Vagina (tissue), 2 donors: ENCODE data around the gene LMAN2L. TPM values are rescaled to one million over a fixed set of nuclear protein-coding genes. Genes with fewer than 3 reads are reported as not detected.

Experiments
- DNase-seq, 2 donors: peaks; one replicate each; pipeline ENCODE4 v3.0.0-alpha.2; 2017; ENCODE audit errors: extremely low spot score in 2 of 2
- H3K27ac ChIP-seq: fragments of 200-600 bp; sonication (generic); one replicate; pipeline ENCODE4 v1.5.1; 2019
- H3K27me3 ChIP-seq: fragments of 200-600 bp; sonication (generic); one replicate; pipeline ENCODE4 v1.5.1; 2019
- H3K36me3 ChIP-seq, 2 donors: fragments of 200-600 bp; sonication (generic); one replicate each; pipeline ENCODE4 v1.5.1; 2017 to 2019
- H3K4me1 ChIP-seq: fragments of 200-600 bp; sonication (generic); one replicate; pipeline ENCODE4 v1.5.1; 2019
- H3K4me3 ChIP-seq, 2 donors: fragments of 200-600 bp; sonication (generic); 1 replicate in 1 of 2; 2 replicates in 1 of 2; pipeline ENCODE4 v1.5.1; 2016 to 2019
- H3K9me3 ChIP-seq: fragments of 200-600 bp; sonication (generic); one replicate; pipeline ENCODE4 v1.5.1; 2019
- CTCF ChIP-seq, 3 experiments: fragments of 450-650 bp in 2 of 3; fragments of 200-600 bp in 1 of 3; sonication (generic) in 1 of 3; IDR thresholded peaks; one replicate each; pipeline ENCODE4 v1.5.1; 2017 to 2019; ENCODE audit warnings: antibody characterized with exemption in 3 of 3, mild to moderate bottlenecking in 2 of 3, moderate library complexity in 2 of 3
- POLR2A ChIP-seq, 2 donors: fragments of 450-650 bp; IDR thresholded peaks; one replicate each; pipeline ENCODE4 v1.6.1; 2017; ENCODE audit warnings: antibody characterized with exemption in 2 of 2, mild to moderate bottlenecking in 2 of 2, moderate library complexity in 2 of 2
- POLR2AphosphoS5 ChIP-seq, 2 donors: sonication (generic); formaldehyde crosslinking; IDR thresholded peaks; one replicate each; pipeline ENCODE4 v1.9.0; 2017; ENCODE audit warnings: antibody characterized with exemption in 2 of 2, mild to moderate bottlenecking in 2 of 2, low read depth in 1 of 2; ENCODE audit not compliant: insufficient read depth in 1 of 2
- intact Hi-C: fragments of 100-400 bp; cut with DNase I; formaldehyde crosslinking; loops from one replicate; pipeline ENCODE4 v1.15.1; 2023
- total RNA-seq: library from RNA; depleted of rRNA; stranded (reverse); fragments of >200 nt; gene quantifications from one replicate; pipeline ENCODE4 v1.2.3, GENCODE V29; 2016

LMAN2L gene
- total RNA-seq, 1 donor from 2014 or later = 13.0 TPM

- H3K9me3 ChIP-seq = no peaks in the 10 kb centered on the region
- intact Hi-C loops = no loop called here
- H3K4me3 ChIP-seq = no peak overlapping the region
- H3K4me1 ChIP-seq = no peaks in the 10 kb centered on the region
- no peaks in the 10 kb centered on the region for H3K36me3 ChIP-seq
- H3K27me3 ChIP-seq = no peaks in the 10 kb centered on the region
- DNase-seq = no peak
- no peak overlapping the region for H3K27ac ChIP-seq
- TF ChIP-seq CTCF (IDR thresholded peaks at IDR 0.05) (no peak), POLR2AphosphoS5 (IDR thresholded peaks at IDR 0.05; ENCODE audit: insufficient read depth in 1 of 2, low read depth in 1 of 2) (no peak), POLR2A (IDR thresholded peaks at IDR 0.05) (no peak)
Observed at GRCh38 chr2:96693286-96694200, 46.3 kb downstream of the LMAN2L start.

GRCh38 chr2:96692094-96692971 is 47.5 kb downstream of the LMAN2L start:
- no peak for DNase-seq
- H3K4me3 ChIP-seq = no peak overlapping the region
- H3K27ac ChIP-seq = no peak overlapping the region
- H3K9me3 ChIP-seq = no peaks in the 10 kb centered on the region
- H3K4me1 ChIP-seq = no peaks in the 10 kb centered on the region
- TF ChIP-seq CTCF (IDR thresholded peaks at IDR 0.05) (no peak), POLR2A (IDR thresholded peaks at IDR 0.05) (no peak), POLR2AphosphoS5 (IDR thresholded peaks at IDR 0.05; ENCODE audit: insufficient read depth in 1 of 2, low read depth in 1 of 2) (no peak)
- intact Hi-C loops = no loop called here
- H3K36me3 ChIP-seq = no peaks in the 10 kb centered on the region
- H3K27me3 ChIP-seq = no peaks in the 10 kb centered on the region

- TF ChIP-seq POLR2AphosphoS5 (IDR thresholded peaks at IDR 0.05; ENCODE audit: insufficient read depth in 1 of 2, low read depth in 1 of 2) (no peak), CTCF (IDR thresholded peaks at IDR 0.05) (no peak), POLR2A (IDR thresholded peaks at IDR 0.05) (no peak)
- intact Hi-C loops = no loop called here
Observed at GRCh38 chr2:96691022-96691612, 48.7 kb downstream of the LMAN2L start.

GRCh38 chr2:96690306-96691021 is 49.4 kb downstream of the LMAN2L start:
- no peaks in the 10 kb centered on the region for H3K9me3 ChIP-seq

More at GRCh38 chr2:96691022-96691612, 48.7 kb downstream of the LMAN2L start:
- Histone ChIP-seq H3K4me3 (no peak overlapping the region), H3K4me1 (peaks cover 1% of the 10 kb centered on the region), H3K36me3 (no peaks in the 10 kb centered on the region), H3K27ac (no peak overlapping the region), H3K27me3 (no peaks in the 10 kb centered on the region), H3K9me3 (no peaks in the 10 kb centered on the region)
- no peak for DNase-seq

More at GRCh38 chr2:96690306-96691021, 49.4 kb downstream of the LMAN2L start:
- no peaks in the 10 kb centered on the region for H3K36me3 ChIP-seq
- no peak for DNase-seq
- intact Hi-C loops = no loop called here
- peaks cover 7% of the 10 kb centered on the region for H3K4me1 ChIP-seq
- no peak overlapping the region for H3K27ac ChIP-seq
- TF ChIP-seq CTCF (IDR thresholded peaks at IDR 0.05) (no peak), POLR2A (IDR thresholded peaks at IDR 0.05) (no peak), POLR2AphosphoS5 (IDR thresholded peaks at IDR 0.05; ENCODE audit: insufficient read depth in 1 of 2, low read depth in 1 of 2) (no peak)
- no peak overlapping the region for H3K4me3 ChIP-seq
- no peaks in the 10 kb centered on the region for H3K27me3 ChIP-seq
